Progenitor cell of endocrine pancreas (in vitro differentiated cells): ENCODE data around the gene GPBP1. TPM values are rescaled to one million over a fixed set of nuclear protein-coding genes. Genes with fewer than 3 reads are reported as not detected.
"Not testable (repeated sequence)": the region's sequence is repeated elsewhere in the genome, so short reads cannot be mapped to it uniquely, and the experiment has no call there.

Source experiments
- DNase-seq: peaks from one replicate; pipeline ENCODE4 v3.0.0; 2021; ENCODE audit warnings: low spot score; ENCODE audit not compliant: unreplicated experiment
- H3K27ac Mint-ChIP-seq: 2 replicates; pipeline ENCODE4 v1.8.0; 2021; ENCODE audit warnings: mild to moderate bottlenecking, moderate library complexity, mixed read lengths
- H3K27me3 Mint-ChIP-seq: 2 replicates; pipeline ENCODE4 v1.8.0; 2021; ENCODE audit warnings: mixed read lengths
- H3K36me3 Mint-ChIP-seq: 2 replicates; pipeline ENCODE4 v1.8.0; 2022; ENCODE audit warnings: mixed read lengths; ENCODE audit not compliant: insufficient read depth
- H3K4me1 Mint-ChIP-seq: 2 replicates; pipeline ENCODE4 v1.8.0; 2021; ENCODE audit warnings: low read depth, mixed read lengths
- H3K4me3 Mint-ChIP-seq: 2 replicates; pipeline ENCODE4 v1.8.0; 2021; ENCODE audit warnings: low read depth, mild to moderate bottlenecking, moderate library complexity, mixed read lengths
- H3K9me3 Mint-ChIP-seq: 2 replicates; pipeline ENCODE4 v1.8.0; 2021; ENCODE audit warnings: low read depth, mixed read lengths
- total RNA-seq: library from RNA; stranded (reverse); gene quantifications from 2 replicates; pipeline ENCODE4 v1.2.1, GENCODE V29; 2021
- TF ChIP-seq, protein P1 (sequence below): fragments of 200-600 bp; sonication (generic); IDR thresholded peaks from one replicate; pipeline ENCODE4 v1.5.0; 2021; ENCODE audit warnings: antibody characterized with exemption, mild to moderate bottlenecking; ENCODE audit not compliant: unreplicated experiment

GPBP1 gene
- total RNA-seq, 1 donor from 2014 or later, result 135 TPM

DNA sequence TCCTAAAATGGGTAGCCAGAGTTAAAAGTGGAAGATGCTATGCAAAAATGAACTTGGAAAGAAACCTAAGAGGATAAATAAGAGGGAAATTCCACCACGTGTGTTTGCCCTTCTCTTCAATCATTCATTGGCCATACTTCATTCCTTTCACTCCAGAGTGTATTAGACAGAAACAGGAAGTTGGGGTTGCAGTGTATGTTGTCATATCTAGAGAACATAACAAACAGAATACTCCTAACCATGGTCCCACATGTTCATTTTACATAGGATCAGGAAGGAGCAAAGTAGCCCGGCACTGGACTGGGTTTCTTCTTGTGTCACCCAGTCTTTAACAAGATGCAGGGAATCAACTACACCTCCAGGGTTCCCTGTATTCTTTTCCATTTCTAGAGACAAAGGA lies 7.6 kb upstream of the GPBP1 start:
- Mint-ChIP-seq H3K27me3 (no peaks in the 10 kb centered on the region), H3K36me3 (no peaks in the 10 kb centered on the region), H3K4me1 (no peaks in the 10 kb centered on the region), H3K4me3 (no peak overlapping the region), H3K9me3 (no peaks in the 10 kb centered on the region), H3K27ac (no peak overlapping the region)
- no peak for DNase-seq
- TF ChIP-seq, protein P1, sequence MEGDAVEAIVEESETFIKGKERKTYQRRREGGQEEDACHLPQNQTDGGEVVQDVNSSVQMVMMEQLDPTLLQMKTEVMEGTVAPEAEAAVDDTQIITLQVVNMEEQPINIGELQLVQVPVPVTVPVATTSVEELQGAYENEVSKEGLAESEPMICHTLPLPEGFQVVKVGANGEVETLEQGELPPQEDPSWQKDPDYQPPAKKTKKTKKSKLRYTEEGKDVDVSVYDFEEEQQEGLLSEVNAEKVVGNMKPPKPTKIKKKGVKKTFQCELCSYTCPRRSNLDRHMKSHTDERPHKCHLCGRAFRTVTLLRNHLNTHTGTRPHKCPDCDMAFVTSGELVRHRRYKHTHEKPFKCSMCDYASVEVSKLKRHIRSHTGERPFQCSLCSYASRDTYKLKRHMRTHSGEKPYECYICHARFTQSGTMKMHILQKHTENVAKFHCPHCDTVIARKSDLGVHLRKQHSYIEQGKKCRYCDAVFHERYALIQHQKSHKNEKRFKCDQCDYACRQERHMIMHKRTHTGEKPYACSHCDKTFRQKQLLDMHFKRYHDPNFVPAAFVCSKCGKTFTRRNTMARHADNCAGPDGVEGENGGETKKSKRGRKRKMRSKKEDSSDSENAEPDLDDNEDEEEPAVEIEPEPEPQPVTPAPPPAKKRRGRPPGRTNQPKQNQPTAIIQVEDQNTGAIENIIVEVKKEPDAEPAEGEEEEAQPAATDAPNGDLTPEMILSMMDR, result no peak

DNA sequence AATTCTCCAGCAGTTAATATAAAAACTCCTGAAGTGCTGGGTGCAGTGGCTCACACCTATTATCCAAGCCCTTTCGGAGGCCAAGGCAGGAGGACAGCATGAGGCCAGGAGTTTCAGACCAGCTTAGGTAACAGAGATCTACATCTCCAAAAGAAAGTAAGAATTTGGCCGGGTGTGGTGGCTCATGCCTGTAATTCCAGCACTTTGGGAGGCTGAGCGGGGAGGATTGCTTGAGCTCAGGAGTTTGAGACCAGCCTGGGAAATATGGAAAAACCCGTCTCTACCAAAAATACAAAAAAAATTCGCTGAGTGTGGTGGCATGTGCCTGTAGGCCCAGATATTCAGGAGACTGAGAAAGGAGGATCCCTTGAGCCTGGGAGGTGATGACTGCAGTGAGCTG lies 6.7 kb upstream of the GPBP1 start:
- no peaks in the 10 kb centered on the region for H3K27me3 Mint-ChIP-seq
- TF ChIP-seq, protein P1, result no peak
- no peak for DNase-seq
- H3K4me3 Mint-ChIP-seq, result no peak overlapping the region
- peaks cover 3% of the 10 kb centered on the region for H3K4me1 Mint-ChIP-seq
- no peaks in the 10 kb centered on the region for H3K36me3 Mint-ChIP-seq
- H3K27ac Mint-ChIP-seq, result no peak overlapping the region
- H3K9me3 Mint-ChIP-seq, result no peaks in the 10 kb centered on the region

DNA sequence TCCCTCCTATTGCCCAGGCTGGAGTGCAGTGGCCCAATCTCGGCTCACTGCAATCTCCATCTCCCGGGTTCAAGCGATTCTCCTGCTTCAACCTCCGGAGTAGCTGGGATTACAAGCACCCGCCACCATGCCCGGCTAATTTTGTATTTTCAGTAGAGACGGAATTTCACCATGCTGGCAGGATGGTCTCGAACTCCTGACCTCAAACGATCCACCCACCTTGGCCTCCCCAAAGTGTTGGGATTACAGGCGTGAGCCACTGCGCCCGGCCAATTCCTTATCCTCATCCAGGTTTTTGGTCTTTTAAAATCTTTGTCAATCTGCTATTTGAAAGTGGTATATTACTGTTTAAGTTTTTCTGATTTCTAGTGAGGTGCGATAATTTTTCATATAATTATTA lies 3.7 kb upstream of the GPBP1 start:
- H3K9me3 Mint-ChIP-seq, H3K36me3 Mint-ChIP-seq, DNase-seq, H3K27me3 Mint-ChIP-seq, H3K27ac Mint-ChIP-seq, H3K4me3 Mint-ChIP-seq: not testable (repeated sequence)
- H3K4me1 Mint-ChIP-seq, result peaks cover 12% of the 10 kb centered on the region

DNA sequence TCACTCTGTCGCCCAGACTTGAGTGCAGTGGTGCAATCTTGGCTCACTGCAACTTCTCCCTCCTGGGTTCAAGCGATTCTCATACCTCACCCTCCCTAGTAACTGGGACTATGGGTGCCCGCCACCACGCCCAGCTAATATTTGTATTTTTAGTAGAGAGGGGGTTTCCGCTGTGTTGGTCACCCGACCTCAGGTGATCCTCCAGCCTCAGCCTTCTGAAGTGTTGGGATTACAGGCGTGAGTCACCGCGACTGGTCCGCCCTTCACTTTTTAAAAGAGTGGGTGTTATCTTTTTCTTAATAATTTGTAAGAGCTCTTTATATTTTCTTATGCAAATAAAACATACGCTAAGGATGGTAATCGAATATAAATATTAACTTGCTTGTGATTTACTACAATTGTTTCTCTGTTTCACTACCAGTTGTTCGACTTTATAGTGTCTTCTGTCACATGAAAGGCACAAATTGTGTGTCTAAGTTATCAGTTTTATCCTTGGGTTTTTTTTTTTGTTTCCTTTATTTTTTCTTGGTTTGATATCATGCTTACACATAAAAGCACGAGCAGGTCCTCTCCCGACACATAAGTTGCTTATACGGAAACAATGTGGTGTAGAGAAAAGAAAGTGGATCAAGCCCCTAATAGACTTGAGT lies 1.9 kb upstream of the GPBP1 start:
- Mint-ChIP-seq H3K27me3 (no peaks in the 10 kb centered on the region), H3K27ac (peak overlapping the region; percentile 100), H3K36me3 (peaks cover 2% of the 10 kb centered on the region), H3K4me3 (peak overlapping the region; percentile 99), H3K9me3 (no peaks in the 10 kb centered on the region), H3K4me1 (peaks cover 25% of the 10 kb centered on the region)
- no peak for DNase-seq
- TF ChIP-seq, protein P1, result no peak

DNA sequence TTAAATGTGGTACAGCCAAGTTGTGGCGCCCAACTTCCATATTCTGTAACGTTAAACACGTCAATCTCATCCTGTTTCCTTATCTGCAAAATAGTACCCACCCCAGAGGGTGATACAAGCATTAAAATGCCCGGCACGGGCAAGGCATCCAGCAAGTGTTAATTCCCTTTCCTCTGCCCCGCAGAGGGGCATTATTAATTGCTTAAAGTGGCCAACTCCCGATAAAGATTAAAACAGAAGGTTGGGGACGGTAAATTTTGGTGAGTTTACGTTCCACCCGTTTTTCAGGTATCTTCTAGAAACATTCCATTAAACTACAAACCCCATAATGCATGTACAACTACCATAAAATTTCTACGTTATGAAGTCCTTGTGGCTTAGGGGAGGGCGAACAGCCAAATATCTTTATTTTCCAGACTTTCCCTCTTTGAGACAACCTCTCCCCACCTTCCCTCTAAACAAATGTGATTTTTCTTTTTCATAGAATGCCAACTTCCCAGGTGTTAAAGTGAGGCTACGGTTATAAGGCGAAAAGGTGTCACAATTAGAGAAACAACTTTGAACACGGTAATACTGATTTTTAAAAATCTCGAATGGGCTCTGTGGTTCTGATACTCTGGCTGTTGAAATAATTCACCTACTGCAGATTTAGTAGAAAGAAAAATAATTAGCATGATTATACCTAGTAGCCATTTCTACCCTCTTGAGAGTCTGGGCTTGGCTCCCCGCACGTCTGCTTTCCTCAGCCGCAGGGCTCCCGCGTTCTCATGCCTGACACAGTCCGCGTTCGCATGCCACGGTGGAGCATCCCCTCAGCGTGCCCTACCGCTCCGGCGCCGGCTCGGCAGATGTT lies 1.2 kb upstream of the GPBP1 start:
- no peak for DNase-seq
- H3K4me1 Mint-ChIP-seq, result peaks cover 28% of the 10 kb centered on the region
- peaks cover 3% of the 10 kb centered on the region for H3K36me3 Mint-ChIP-seq
- no peaks in the 10 kb centered on the region for H3K9me3 Mint-ChIP-seq
- peak overlapping the region; percentile 100 for H3K27ac Mint-ChIP-seq
- H3K4me3 Mint-ChIP-seq, result peak overlapping the region; percentile 99
- TF ChIP-seq, protein P1, result no peak
- no peaks in the 10 kb centered on the region for H3K27me3 Mint-ChIP-seq
